Measurements from ENCODE around the gene ZNF850. TPM values are rescaled to one million over a fixed set of nuclear protein-coding genes. Genes with fewer than 3 reads are reported as not detected.

ZNF850 gene
- total and polyA plus RNA-seq, 2 donors (not counting 1 experiment from before 2014, with no cell fraction given), result 1.2 to 1.4 TPM

- H3K79me2 ChIP-seq (ENCODE audit: control insufficient read depth, insufficient read depth, low read length), result peaks cover 17% of the 10 kb centered on the region
- H3K4me2 ChIP-seq (ENCODE audit: extremely low read depth, insufficient read depth, low read length), result peak overlapping the region; percentile 61
- no peaks in the 10 kb centered on the region for H3K9me3 ChIP-seq (ENCODE audit: control insufficient read depth, insufficient read depth, low read depth, low read length)
- H3K4me1 ChIP-seq (ENCODE audit: control insufficient read depth, extremely low read depth, insufficient read depth, low read length), result peaks cover 2% of the 10 kb centered on the region
- no peak for DNase-seq (ENCODE audit: low read depth in 2 of 2)
- peak overlapping the region; percentile 79 to 100 (median 92) for H3K4me3 ChIP-seq (replicated peaks in 1 of 4; ENCODE audit: control extremely low read depth in 1 of 4, insufficient read depth in 1 of 4, low read depth in 3 of 4, low read length in 4 of 4)
- TF ChIP-seq, protein P1, sequence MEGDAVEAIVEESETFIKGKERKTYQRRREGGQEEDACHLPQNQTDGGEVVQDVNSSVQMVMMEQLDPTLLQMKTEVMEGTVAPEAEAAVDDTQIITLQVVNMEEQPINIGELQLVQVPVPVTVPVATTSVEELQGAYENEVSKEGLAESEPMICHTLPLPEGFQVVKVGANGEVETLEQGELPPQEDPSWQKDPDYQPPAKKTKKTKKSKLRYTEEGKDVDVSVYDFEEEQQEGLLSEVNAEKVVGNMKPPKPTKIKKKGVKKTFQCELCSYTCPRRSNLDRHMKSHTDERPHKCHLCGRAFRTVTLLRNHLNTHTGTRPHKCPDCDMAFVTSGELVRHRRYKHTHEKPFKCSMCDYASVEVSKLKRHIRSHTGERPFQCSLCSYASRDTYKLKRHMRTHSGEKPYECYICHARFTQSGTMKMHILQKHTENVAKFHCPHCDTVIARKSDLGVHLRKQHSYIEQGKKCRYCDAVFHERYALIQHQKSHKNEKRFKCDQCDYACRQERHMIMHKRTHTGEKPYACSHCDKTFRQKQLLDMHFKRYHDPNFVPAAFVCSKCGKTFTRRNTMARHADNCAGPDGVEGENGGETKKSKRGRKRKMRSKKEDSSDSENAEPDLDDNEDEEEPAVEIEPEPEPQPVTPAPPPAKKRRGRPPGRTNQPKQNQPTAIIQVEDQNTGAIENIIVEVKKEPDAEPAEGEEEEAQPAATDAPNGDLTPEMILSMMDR (conservative IDR thresholded peaks at IDR 0.05 in 1 of 2, IDR thresholded peaks at IDR 0.05 in 1 of 2; ENCODE audit: low read depth in 1 of 2, low read length in 2 of 2), result no peak
- TF ChIP-seq EZH2 (IDR thresholded peaks at IDR 0.05; ENCODE audit: low read length, missing control alignments), result no peak
- H3K9ac ChIP-seq (ENCODE audit: insufficient read depth, low read length), result peak overlapping the region; percentile 75
- H4K20me1 ChIP-seq (ENCODE audit: control insufficient read depth, extremely low read depth, insufficient read depth, low read length), result no peaks in the 10 kb centered on the region
- H2AFZ ChIP-seq (ENCODE audit: low read length), result peak overlapping the region; percentile 95
- peak overlapping the region; percentile 56 for H3K27ac ChIP-seq (ENCODE audit: insufficient read depth, low read length)
- H3K27me3 ChIP-seq (ENCODE audit: control insufficient read depth, insufficient read depth, low read length), result no peaks in the 10 kb centered on the region
- no peaks in the 10 kb centered on the region for H3K36me3 ChIP-seq (ENCODE audit: control insufficient read depth, insufficient read depth, low read length)
Measured at GRCh38 chr19:36688058-36688457, 84.5 kb downstream of the ZNF850 start.

DNA sequence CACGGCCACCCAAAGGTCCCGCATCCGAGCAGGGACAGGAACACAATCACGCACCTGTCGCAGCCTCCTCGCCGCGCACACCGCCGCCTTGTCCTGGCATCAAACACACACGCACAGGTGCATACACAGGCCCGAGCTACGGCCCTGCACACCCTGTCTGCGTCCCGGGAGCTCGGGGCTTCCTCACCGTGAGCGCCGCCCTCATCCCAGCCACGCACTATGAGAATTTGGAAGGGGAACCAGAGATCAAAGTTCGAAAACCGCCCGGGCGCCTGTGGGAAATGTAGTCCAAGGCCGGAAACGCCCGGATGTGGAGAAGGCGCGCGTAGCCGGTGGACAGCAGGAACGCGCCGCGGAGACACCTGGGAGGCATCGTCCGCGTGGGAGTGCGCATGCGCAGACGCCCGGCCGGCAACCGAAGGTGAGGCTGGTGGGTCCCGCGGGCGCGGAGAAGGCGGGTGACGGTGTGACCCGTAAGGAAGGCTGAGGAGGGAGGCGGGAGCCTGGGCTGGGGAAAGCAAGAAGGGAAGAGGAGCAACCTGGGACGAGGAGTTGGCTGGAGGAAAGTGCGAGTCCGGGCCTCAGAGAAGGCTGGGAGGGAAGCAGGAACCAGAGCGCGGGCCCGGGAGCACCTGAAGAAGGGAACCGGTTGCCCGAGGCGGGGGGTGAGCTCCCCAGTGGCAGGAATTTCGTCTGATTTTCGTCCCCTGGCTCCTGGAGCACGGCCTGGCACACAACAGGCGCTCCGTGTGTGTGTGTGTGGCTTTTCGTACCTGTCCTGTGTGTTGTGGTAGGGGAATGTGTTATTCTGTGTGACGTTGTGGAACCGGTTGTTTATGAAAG, 85.2 kb downstream of the ZNF850 start, which contains the start of gene ZNF567:
TSS of gene ZNF567 (plus strand) at position 399 of the 843 bp plus-strand sequence. CDS start 7,256 bp downstream, outside the sequence.
- Histone ChIP-seq H3K4me1 (ENCODE audit: control insufficient read depth, extremely low read depth, insufficient read depth, low read length) (peaks cover 2% of the 10 kb centered on the region), H3K4me3 (replicated peaks in 1 of 4; ENCODE audit: control extremely low read depth in 1 of 4, insufficient read depth in 1 of 4, low read depth in 3 of 4, low read length in 4 of 4) (peak within 1 kb of the TSS; percentile 79 to 100 (median 92)), H3K9ac (ENCODE audit: insufficient read depth, low read length) (peak within 1 kb of the TSS; percentile 75), H3K36me3 (ENCODE audit: control insufficient read depth, insufficient read depth, low read length) (no peaks in the 10 kb centered on the region), H3K27me3 (ENCODE audit: control insufficient read depth, insufficient read depth, low read length) (no peaks in the 10 kb centered on the region), H3K9me3 (ENCODE audit: control insufficient read depth, insufficient read depth, low read depth, low read length) (no peaks in the 10 kb centered on the region), H3K27ac (ENCODE audit: insufficient read depth, low read length) (peak within 1 kb of the TSS; percentile 69), H3K4me2 (ENCODE audit: extremely low read depth, insufficient read depth, low read length) (peak within 1 kb of the TSS; percentile 100), H2AFZ (ENCODE audit: low read length) (peak within 1 kb of the TSS; percentile 100), H3K79me2 (ENCODE audit: control insufficient read depth, insufficient read depth, low read length) (peaks cover 17% of the 10 kb centered on the region), H4K20me1 (ENCODE audit: control insufficient read depth, extremely low read depth, insufficient read depth, low read length) (no peaks in the 10 kb centered on the region)
- TF ChIP-seq, protein P1 (conservative IDR thresholded peaks at IDR 0.05 in 1 of 2, IDR thresholded peaks at IDR 0.05 in 1 of 2; ENCODE audit: low read depth in 1 of 2, low read length in 2 of 2), result no peak
- TF ChIP-seq EZH2 (IDR thresholded peaks at IDR 0.05; ENCODE audit: low read length, missing control alignments), result no peak
- peak; percentile 92 to 95 for DNase-seq (ENCODE audit: low read depth in 2 of 2)

- Histone ChIP-seq H3K79me2 (ENCODE audit: control insufficient read depth, insufficient read depth, low read length) (peaks cover 17% of the 10 kb centered on the region), H3K4me3 (replicated peaks in 1 of 4; ENCODE audit: control extremely low read depth in 1 of 4, insufficient read depth in 1 of 4, low read depth in 3 of 4, low read length in 4 of 4) (peak overlapping the region; percentile 79 to 100 (median 92)), H3K4me2 (ENCODE audit: extremely low read depth, insufficient read depth, low read length) (peak overlapping the region; percentile 100), H3K9ac (ENCODE audit: insufficient read depth, low read length) (peak overlapping the region; percentile 69), H3K9me3 (ENCODE audit: control insufficient read depth, insufficient read depth, low read depth, low read length) (no peaks in the 10 kb centered on the region), H3K36me3 (ENCODE audit: control insufficient read depth, insufficient read depth, low read length) (no peaks in the 10 kb centered on the region), H3K27me3 (ENCODE audit: control insufficient read depth, insufficient read depth, low read length) (no peaks in the 10 kb centered on the region), H3K27ac (ENCODE audit: insufficient read depth, low read length) (peak overlapping the region; percentile 69), H4K20me1 (ENCODE audit: control insufficient read depth, extremely low read depth, insufficient read depth, low read length) (no peaks in the 10 kb centered on the region), H2AFZ (ENCODE audit: low read length) (peak overlapping the region; percentile 100), H3K4me1 (ENCODE audit: control insufficient read depth, extremely low read depth, insufficient read depth, low read length) (peaks cover 2% of the 10 kb centered on the region)
- TF ChIP-seq, protein P1 (conservative IDR thresholded peaks at IDR 0.05 in 1 of 2, IDR thresholded peaks at IDR 0.05 in 1 of 2; ENCODE audit: low read depth in 1 of 2, low read length in 2 of 2), result no peak
- TF ChIP-seq EZH2 (IDR thresholded peaks at IDR 0.05; ENCODE audit: low read length, missing control alignments), result no peak
- DNase-seq (ENCODE audit: low read depth in 2 of 2), result peak in 1 of 2 donors; percentile 12
Measured at GRCh38 chr19:36686365-36687213, 86.0 kb downstream of the ZNF850 start.

Measured in fibroblast of lung (primary cell).